ENCODE data around the gene ZMYND19.

DNA sequence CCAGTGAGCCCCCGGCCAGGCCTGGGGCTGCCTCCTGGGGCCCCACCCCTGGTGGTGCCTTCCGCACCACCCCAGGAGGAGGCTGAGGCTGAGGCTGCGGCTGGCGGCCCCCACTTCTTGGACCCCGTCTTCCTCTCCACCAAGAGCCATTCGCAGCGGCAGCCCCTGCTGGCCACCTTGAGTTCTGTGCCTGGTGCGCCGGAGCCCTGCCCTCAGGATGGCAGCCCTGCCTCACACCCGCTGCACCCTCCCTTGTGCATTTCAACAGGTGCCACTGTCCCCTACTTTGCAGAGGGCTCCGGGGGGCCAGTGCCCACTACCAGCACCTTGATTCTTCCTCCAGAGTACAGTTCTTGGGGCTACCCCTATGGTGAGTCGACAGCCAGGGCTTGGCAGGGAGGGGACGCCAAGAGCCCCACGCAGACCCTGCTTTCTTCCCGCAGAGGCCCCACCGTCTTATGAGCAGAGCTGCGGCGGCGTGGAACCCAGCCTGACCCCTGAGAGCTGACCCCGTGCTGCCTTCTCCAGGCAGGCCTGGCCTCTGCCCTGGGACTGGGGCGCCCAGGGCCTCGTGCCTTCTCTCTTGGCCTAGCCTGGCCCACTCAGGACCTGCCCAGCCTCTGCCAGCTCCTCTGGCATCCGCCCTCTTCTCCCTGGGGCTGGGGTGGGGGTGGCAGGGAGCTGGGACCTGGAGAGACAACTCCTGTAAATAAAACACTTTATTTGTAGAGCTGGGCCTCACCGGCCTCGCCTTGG is 24.5 kb upstream of the ZMYND19 start:
- TF ChIP-seq FOXK2 (IDR thresholded peaks at IDR 0.05) (no peak), FOXM1 (IDR thresholded peaks at IDR 0.05; ENCODE audit: borderline replicate concordance) (no peak), SP1 (IDR thresholded peaks at IDR 0.05) (no peak), HDGF (IDR thresholded peaks at IDR 0.05; ENCODE audit: borderline replicate concordance) (no peak), BHLHE40 (IDR thresholded peaks at IDR 0.05; ENCODE audit: borderline replicate concordance) (no peak), LEF1 (IDR thresholded peaks at IDR 0.05; ENCODE audit: borderline replicate concordance) (no peak), TARDBP (IDR thresholded peaks at IDR 0.05) (no peak), FOXA1 (IDR thresholded peaks at IDR 0.05) (no peak), ARNT (IDR thresholded peaks at IDR 0.05) (no peak)
- TF ChIP-seq, protein P1, sequence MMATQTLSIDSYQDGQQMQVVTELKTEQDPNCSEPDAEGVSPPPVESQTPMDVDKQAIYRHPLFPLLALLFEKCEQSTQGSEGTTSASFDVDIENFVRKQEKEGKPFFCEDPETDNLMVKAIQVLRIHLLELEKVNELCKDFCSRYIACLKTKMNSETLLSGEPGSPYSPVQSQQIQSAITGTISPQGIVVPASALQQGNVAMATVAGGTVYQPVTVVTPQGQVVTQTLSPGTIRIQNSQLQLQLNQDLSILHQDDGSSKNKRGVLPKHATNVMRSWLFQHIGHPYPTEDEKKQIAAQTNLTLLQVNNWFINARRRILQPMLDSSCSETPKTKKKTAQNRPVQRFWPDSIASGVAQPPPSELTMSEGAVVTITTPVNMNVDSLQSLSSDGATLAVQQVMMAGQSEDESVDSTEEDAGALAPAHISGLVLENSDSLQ (IDR thresholded peaks at IDR 0.05): no peak

Data from HEK293T (cell line).